GM18499 (cell line): ENCODE data around the gene SMAD7.

Experiments
- ATAC-seq: cut with Tn5 transposase; IDR thresholded peaks from one replicate; pipeline ENCODE4 v1.9.1; 2021; ENCODE audit warnings: moderate number of reproducible peaks; ENCODE audit not compliant: insufficient read depth, unreplicated experiment

SMAD7 gene

DNA sequence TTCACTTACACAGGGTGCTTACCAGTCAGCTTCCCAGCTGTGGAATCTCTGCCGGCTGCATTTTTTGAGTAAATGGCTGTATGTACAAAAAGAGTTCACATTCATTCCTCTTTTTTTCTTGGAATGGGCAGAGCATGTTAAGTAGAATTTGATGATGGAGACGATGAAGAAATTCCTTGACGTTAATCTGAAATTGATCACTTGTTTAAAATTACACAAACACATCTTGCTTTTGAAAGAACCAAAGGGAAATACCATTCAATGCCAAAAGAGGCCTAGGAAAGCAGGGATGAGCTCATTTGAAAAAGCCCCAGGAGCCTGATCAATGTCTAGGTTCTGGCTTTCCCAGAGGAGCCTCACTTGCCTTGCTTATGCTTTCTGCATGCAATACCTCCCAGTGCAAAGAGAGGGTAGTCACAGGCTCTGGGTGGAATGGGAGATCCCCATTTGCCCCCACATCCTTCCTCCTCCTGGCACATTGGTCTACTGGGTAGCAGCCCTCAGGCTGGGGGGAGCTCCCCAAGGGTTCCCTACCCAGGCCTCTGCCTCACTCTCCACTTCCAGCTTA, 12.3 kb upstream of the SMAD7 start:
- ATAC-seq: no peak

DNA sequence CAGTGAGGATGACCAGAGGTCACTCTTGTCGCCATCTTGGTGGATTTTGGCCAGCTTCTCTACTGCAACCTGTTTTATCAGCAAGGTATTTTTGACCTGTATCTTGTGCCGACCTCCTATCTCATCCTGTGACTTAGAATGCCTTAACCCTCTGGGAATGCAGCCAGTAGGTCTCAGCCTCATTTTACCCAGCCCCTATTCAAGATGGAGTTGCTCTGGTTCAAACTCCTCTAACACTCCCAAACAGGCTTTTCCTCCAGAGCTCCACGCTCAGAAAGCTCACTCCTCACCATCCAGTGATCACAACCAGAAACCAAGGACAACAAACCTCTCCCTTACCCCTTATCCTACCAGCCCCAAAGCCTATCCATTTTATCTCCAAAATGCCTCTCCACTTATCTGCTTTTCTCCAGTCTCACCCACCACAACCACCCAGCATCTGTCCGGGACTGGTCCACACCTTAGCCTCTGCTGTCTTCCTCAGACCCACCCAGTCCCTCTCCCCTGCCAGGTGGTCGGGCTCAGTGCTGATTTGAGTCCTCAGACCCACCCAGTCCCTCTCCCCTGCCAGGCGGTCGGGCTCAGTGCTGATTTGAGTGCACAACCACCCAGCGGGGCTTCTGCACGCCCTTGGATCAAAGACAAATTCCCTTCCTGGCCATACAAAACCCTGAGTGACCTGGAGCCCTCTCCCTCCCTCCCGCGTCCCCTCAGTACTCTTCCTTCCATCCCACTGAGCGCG, 11.7 kb upstream of the SMAD7 start:
- no peak for ATAC-seq

DNA sequence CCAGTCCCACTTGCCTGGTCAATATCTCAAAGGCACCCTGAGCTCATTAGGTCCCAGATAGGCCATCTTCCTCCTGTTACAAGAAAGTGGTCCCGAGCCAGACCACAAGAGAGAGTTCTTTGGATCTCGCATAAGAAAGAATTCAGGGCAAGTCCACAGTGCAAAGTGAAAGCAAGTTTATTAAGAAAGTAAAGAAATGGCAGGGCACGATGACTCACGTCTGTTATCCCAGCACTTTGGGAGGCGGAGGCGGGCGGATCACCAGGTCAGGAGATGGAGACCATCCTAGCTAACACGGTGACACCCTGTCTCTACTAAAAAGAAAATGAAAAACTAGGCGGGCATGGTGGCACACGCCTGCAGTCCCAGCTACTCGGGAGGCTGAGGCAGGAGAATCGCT, 10.8 kb upstream of the SMAD7 start:
- no peak for ATAC-seq

DNA sequence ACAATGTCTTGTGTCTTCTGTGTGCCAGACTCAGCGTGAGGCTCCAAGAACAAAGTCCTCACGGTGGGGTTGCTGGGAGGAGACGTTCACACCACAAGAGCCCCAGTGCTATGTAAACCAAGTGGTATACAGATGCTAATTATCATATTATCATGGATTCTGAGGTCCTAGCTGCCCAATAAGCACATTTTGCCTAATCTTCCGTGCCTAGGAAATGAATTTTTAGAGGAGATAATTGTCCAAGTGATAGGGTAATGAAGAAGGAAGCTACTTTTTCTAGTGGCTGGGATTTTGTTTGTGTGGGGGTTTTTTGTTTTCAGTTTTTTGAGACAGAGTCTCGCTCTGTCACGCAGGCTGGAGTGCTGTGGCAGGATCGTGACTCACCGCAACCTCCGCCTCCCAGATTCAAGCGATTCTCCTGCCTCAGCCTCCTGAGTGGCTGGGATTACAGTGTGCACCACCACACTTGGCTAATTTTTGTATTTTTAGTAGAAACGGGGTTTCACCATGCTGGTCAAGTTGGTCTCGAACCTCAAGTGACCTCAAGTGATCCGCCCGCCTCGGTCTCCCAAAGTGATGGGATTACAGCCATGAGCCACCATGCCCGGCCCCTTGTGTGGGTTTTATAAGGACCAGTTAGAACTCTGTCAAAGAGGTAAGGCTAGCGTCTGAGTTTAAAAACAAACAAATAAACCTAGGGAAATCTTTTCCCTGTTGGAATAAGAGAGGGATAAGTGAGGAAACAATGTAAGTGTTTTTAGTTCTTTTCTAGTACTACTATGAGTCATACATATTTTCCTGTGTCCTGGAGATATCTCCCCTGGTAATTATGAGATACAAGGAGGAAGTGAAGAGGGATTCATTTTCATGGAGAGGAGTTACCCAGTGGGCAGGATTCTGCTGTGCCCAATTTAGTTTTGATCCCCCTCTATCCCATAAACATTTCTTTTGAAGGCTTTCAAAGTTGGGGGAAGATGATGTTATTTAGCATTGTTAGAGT, 9.5 kb upstream of the SMAD7 start:
- no peak for ATAC-seq

DNA sequence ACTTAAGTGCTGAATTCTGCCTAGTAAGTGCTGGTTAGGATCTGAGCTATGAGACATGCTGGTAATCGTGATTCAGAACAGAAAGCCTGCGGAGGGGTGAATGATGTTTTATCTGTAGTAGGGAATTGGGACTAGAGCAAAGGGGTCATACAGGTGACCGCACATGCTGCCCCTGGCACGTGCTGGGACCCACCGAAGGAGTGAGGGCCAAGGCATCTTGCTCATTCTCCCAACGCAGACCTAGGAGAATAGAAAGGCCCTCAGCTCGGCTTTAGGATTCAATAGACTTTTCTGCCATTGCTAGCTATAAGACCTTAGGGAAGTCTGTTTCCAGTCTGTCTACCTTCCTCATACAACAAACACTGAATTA, 8.8 kb upstream of the SMAD7 start:
- ATAC-seq: no peak

DNA sequence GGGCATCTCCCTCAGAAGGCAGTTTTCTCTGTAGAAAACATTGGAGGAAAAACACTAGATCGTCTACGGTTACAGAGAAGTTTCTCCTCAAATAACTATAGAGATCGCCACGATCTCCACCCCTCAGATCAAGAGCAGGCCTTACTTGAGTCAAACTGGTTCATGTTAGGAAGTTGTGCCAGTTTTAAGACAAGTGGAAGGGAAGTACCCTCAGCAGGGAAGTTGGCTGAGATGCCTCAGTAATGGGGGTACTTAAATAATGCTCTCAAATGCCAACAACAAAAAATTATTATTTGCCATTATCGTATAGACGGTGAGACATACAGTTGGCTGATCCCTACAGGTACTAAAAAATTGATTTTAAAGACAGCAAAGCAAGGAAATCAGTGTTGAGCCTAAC, 8.2 kb upstream of the SMAD7 start:
- ATAC-seq: no peak

DNA sequence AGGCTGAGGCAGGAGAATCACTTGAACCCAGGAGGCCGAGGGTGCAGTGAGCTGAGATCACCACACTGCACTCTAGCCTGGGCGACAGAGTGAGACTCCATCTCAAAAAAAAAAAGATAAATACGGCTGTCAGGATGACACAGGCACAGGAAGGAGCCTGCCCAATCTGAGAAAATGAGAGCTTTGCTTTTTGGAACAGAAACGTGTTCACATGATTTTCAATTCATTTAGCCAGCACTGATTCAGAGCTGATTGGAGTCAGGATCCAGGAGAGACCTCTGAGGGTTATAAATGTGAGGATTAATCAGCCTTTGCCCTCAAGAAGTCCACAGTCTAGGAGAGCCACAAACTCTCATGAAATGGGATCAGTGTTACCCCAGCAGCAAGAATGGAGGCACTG, 6.9 kb upstream of the SMAD7 start:
- ATAC-seq: no peak

DNA sequence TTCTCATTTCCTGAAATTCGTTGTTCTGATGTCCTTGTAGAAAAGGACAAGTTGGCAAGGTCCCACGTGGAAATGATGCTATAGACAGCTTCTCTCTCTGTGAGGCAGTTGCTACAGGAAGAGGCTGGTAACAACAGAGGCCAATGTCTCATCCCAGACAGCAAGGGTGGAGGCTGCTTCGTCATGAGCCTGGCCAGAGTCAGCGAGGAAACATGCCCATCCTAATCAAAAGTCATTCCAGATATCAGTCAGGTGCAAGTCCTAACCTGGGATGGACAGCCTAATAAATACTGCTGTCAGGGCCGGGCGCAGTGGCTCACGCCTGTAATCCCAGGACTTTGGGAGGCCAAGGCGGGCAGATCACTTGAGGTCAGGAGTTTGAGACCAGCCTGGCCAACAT, 6.4 kb upstream of the SMAD7 start:
- ATAC-seq: no peak

DNA sequence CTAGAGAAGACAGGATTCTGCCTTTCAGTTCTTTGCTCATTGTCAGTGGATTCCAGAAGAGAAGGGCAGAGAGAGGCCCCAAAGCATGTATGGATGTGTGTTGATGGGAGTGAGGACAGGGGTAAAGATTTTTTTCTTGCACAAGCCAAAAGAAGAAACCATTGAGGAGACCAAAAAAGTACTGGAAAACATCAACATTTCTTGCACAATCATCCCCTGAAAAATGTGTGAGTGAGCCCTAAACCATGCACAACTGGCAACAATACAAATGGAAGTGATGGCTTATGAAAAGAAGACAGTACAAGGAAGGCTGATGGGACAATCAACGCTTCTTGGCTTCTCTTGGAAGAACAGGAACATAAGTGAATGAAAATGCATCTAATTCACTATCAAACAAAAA, 5.6 kb upstream of the SMAD7 start:
- no peak for ATAC-seq

DNA sequence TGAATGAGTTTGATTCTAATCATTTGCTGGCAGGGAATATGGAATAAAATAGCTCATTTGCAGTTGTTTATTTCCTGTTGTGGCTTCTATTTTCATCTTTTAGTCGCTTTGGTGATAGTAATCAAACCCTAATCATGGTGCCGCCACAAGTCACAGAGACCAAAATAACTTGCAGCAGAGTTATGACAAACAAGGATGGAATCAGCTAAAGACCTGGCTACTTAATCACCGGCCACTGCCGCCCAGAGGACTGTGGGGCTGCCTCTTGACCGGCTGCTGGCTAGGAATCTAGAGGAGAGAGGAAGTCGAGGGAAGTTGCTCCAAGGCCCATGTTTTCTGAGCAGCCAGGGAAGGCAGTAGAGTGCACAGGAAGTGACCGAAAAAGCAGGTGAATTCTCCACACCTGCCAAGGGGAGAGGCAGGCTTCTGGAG, 5.1 kb upstream of the SMAD7 start:
- ATAC-seq: no peak

DNA sequence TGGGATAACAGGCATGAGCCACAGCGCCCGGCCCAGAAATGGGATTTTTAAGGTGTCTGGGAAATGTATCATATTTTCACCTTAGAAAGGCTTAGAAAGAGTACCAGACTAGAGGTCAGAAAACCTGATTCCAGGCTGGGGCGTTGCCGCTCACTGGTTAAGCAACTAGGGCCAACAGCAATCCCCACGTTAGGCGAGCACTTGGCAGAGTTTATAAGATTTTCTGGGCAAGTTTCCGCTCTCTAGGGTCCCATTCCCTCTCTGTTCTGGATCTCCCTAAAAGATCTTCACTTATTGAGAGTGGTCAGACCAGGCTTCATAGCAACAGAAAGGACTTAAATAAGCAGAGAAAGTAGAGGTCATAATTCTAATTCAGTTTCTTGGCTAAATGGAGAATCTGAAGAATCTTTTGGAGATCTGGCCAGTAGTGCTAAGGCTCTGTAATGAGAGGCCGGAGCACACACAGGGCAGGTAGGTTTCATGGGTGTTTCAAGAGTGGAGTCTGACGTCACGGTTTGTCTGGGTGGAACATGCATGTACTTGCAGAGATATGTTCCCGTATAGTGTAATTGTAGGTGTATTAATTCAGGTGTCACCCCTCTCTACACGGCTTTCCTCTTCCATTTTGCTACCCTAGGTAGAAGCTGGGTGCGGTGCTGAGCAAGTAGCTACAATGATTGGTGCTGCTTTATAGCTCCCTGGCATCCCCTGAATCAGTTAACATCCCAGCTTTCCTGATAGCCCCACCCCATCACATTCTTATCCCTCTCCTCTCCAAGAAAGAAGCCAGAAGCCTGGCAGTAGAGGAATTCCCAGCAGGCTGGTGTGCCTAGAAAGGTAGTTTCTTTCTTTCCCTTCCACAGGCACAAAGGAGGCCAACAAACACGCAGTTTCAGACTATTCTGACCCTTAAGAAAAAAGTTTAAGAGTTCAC, 4.4 kb upstream of the SMAD7 start:
- no peak for ATAC-seq

DNA sequence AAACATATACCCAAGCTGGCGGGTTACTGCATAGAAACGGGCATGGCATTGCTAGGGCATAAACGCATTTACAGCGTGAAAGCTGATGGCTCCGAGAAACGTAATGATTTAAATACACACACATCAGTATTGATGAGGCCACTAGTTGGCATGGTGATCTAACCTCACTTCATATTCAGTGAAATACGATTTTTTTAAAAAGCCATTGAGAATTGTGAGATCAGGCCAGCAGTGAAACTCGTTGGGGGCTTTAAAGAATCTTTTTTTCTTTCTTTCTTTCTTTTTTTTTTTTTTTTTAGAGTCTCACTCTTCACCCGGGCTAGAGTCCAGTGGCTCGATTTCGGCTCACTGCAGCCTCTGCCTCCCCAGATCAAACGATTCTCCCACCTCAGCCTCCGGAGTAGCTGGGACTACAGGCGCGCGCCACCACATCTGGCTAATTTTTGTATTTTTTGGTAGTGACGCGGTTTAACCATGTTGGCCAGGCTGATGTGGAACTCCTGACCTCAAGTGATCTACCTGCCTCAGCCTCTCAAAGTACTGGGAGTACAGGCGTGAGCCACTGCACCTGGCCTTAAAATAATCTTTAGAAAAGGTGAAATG, 2.4 kb upstream of the SMAD7 start:
- no peak for ATAC-seq

DNA sequence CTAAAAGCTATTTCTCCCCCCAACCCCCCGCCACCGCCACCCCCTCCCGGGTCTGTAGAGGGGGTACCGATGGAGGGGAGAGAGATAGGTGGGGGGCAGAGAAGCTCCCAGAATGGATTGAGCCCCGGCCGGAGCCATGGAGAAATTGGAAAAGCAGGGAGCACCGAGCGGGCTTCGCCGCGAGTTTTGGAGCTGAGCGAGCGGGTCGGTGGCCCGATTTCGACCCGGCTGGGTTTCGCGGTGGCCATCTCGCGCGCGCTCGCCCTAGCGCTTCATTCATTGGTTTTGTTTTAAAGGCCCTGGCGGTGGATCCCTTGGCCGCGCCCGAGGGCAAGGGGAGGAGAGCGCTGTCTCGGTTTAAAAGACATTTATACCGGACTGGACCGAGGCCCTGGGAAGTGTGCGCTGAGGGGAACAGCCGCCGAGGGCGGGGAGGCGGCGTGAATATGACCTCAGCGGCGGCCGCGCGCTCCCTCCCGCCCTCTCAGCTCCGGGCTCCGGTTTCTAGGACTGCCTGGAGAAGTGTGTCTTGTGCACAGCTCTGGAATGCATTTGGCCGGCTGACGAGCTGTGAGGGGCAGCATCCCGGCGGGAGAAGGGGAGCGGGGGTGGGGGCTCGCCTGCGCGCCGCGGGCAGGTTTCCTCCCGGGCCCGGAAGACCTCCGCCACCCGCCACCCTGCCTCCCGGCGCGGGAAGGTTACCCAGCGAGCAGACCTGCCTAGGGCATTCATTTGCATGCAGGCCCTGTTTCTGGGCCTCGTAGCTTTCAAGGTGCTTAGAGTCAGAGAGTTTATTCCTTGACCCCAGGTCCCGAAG, 1.7 kb upstream of the SMAD7 start:
- no peak for ATAC-seq

DNA sequence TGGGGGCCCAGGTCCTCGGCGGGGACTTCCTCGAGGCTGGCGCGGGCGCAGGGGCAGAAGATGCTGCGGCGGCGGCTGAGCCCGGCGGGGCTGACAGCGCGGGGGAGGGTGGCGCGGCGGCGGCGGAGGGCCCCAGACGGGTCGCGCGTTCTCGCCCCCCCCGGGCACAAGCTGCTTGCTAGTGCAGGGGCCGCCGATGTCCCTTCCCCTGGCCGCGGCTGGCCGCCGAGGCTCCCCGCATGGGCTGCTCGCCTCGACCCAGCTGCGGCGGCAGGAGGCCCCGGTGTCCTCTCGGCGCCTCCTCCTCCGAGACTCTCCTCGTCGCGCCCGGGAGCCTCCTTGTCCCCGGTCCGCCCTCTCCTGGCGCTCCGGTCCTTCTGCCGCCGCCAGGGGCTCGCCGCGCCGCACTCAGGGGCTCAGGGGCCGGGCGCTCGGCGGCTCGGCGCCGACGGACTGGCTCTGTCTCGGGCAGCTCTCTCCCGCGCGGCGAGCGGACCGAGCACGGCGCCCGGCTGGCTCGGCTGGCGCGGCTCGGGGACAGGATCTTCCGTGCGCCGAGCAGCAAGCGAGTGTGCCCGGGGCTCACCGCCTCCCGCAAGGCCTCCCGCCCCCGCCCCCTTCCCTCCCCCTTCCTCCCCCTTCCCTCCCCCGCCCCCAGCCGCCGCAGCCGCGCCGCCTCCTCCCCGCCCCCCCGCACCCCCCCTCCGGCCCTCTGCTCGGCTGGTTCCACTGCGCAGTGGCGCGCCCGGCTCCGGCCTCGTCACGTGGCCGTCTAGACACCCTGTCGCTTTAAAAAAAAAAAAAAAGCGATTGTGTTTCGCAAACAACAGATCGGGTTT, 902 bp upstream of the SMAD7 start:
- no peak for ATAC-seq

DNA sequence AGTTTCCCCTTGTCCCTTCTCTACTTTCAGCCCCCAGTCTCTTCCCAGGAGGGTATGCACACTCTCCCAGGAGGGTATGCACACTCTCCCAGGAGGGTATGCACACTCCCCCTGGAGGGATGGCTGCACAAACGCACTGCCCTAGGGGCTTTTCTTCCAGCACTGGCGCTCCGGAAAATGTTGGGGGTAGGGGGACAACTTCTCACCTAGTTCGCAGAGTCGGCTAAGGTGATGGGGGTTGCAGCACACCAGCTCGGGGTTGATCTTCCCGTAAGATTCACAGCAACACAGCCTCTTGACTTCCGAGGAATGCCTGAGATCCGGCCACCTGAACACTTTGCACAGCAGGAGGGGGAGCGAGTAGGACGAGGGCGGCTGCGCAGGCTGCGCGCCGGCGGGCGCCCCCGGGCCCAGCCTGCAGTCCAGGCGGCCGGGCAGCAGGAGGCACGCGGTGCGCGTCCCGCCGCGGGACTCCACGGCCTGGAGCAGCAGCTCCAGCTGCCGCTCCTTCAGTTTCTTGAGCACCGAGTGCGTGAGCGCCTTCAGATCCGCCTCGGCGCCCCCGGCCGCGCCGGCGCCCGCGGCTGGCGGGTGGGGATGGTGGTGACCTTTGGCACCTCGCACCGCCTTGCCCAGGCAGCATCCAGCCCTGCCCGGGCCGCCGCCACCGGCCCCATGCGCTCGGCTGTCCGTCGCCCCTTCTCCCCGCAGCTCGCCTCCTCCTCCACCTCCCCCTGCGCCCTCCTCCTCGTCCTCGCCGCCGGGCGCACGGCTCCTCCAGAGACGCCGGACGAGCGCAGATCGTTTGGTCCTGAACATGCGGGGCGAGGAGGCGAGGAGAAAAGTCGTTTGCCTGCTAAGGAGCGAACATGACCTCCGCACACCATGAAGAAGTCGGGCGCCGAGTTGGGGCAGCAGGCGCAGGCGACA, 894 bp downstream of the SMAD7 start:
- no peak for ATAC-seq

DNA sequence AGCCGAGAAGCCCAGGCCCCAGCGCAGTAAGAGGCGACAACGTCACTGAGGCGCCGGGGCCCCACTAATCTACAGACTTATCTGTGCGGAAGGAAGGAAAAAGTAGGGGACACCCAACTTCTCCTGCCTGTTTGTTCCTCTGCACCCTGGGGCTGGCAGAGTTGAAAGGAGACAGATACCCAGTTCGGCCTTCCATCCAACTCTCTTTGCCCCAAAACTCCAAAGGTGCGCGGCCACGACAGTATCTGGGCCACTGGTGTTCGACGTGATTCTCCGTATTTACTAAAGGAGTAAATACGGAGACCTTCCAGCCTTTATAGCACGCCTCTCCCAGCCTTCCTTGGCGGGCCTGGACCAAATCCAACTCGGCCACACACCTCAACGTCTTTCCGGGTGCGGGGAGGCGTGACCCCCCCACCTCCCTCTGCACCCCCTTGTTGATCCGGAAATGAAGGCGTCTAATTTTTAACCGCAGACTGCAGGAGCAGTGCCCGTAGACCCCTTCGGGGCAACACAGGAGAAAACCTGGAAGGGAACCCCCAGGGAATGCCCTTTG, 1.6 kb downstream of the SMAD7 start:
- no peak for ATAC-seq
